Measurements from ENCODE around the gene EPB41L1.
A peak's percentile ranks its signal among the peaks of the same experiment; 100 is the strongest.

EPB41L1 gene

GRCh38 chr20:36231331-36231730, 76.8 kb downstream of the EPB41L1 start:
- TF ChIP-seq, protein P1, sequence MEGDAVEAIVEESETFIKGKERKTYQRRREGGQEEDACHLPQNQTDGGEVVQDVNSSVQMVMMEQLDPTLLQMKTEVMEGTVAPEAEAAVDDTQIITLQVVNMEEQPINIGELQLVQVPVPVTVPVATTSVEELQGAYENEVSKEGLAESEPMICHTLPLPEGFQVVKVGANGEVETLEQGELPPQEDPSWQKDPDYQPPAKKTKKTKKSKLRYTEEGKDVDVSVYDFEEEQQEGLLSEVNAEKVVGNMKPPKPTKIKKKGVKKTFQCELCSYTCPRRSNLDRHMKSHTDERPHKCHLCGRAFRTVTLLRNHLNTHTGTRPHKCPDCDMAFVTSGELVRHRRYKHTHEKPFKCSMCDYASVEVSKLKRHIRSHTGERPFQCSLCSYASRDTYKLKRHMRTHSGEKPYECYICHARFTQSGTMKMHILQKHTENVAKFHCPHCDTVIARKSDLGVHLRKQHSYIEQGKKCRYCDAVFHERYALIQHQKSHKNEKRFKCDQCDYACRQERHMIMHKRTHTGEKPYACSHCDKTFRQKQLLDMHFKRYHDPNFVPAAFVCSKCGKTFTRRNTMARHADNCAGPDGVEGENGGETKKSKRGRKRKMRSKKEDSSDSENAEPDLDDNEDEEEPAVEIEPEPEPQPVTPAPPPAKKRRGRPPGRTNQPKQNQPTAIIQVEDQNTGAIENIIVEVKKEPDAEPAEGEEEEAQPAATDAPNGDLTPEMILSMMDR (IDR thresholded peaks at IDR 0.05; ENCODE audit: poor library complexity, severe bottlenecking) = no peak
- H3K9me3 ChIP-seq (ENCODE audit: severe bottlenecking) = no peaks in the 10 kb centered on the region
- H3K4me3 ChIP-seq (ENCODE audit: severe bottlenecking) = no peak overlapping the region
- peak; percentile 77 for DNase-seq (ENCODE audit: low spot score)
- H3K27ac ChIP-seq (ENCODE audit: poor library complexity, severe bottlenecking) = no peak overlapping the region
- H3K4me1 ChIP-seq (ENCODE audit: insufficient read depth, poor library complexity, severe bottlenecking) = peaks cover 4% of the 10 kb centered on the region
- no peak for ATAC-seq (ENCODE audit: low read depth)
- no peaks in the 10 kb centered on the region for H3K36me3 ChIP-seq (ENCODE audit: low read depth)
- H3K27me3 ChIP-seq (ENCODE audit: insufficient read depth, poor library complexity, severe bottlenecking) = no peaks in the 10 kb centered on the region

- Histone ChIP-seq H3K4me1 (ENCODE audit: insufficient read depth, poor library complexity, severe bottlenecking) (peaks cover 19% of the 10 kb centered on the region), H3K36me3 (ENCODE audit: low read depth) (peaks cover 19% of the 10 kb centered on the region), H3K27me3 (ENCODE audit: insufficient read depth, poor library complexity, severe bottlenecking) (no peaks in the 10 kb centered on the region), H3K27ac (ENCODE audit: poor library complexity, severe bottlenecking) (no peak overlapping the region), H3K4me3 (ENCODE audit: severe bottlenecking) (no peak overlapping the region), H3K9me3 (ENCODE audit: severe bottlenecking) (no peaks in the 10 kb centered on the region)
- TF ChIP-seq, protein P1 (IDR thresholded peaks at IDR 0.05; ENCODE audit: poor library complexity, severe bottlenecking) = no peak
- DNase-seq (ENCODE audit: low spot score) = peak; percentile 50
- no peak for ATAC-seq (ENCODE audit: low read depth)
These were observed 80.3 kb downstream of the EPB41L1 start for GRCh38 chr20:36234771-36235320.

DNA sequence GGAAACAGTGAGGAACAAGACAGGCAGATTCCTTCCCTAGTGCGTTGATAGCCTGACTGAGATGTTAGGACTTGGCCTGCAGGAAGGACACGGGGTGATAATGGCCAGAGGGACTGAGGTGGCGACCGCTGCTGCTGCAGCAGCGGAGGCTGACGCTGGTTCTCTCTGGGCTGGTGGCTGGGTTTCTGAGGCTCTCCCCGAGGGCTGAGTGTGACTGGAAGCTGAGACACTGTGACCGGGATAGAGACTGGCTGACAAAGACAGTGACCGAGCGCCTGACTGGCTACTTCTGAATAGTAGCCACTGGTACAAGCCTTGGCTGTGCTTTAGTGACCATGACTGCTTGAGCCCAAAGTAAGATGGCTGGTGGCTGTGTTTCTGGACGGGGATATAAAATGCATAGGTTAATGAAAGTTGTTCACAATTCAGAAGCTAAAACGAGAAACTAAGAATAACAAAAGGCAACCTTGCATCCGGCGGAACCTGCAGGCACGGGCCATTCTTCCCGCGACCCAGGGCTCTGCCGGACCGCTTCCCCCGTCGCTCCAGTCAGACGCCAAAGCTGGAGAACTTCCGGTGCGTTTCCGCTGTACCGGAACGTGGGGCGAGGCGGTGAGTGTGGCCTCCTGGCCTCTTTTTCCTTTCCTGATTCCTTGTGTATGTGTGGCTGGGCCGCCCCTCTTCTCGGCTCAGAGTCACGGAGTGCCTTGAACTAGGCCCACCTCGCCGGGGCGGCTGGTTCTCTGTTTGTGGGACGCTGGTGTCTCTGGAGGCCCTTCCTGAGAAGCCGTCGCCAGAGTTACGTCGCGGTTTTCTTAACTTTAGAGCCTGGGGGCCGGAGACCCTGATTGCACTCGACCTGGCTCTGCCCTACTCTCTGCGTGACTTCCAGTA, 81.6 kb downstream of the EPB41L1 start, which contains the start of gene AAR2:
Gene AAR2, plus strand, starts transcription at position 587 of the 894 bp plus-strand sequence. CDS start 3,391 bp downstream, outside the sequence.
- Histone ChIP-seq H3K27me3 (ENCODE audit: insufficient read depth, poor library complexity, severe bottlenecking) (no peaks in the 10 kb centered on the region), H3K4me3 (ENCODE audit: severe bottlenecking) (peak within 1 kb of the TSS; percentile 77), H3K27ac (ENCODE audit: poor library complexity, severe bottlenecking) (peak within 1 kb of the TSS; percentile 22), H3K9me3 (ENCODE audit: severe bottlenecking) (no peaks in the 10 kb centered on the region), H3K36me3 (ENCODE audit: low read depth) (peaks cover 32% of the 10 kb centered on the region), H3K4me1 (ENCODE audit: insufficient read depth, poor library complexity, severe bottlenecking) (peaks cover 19% of the 10 kb centered on the region)
- DNase-seq (ENCODE audit: low spot score) (peak; percentile 95), ATAC-seq (ENCODE audit: low read depth) (peak; percentile 94)
- TF ChIP-seq, protein P1 (IDR thresholded peaks at IDR 0.05; ENCODE audit: poor library complexity, severe bottlenecking) = no peak

- no peaks in the 10 kb centered on the region for H3K27me3 ChIP-seq (ENCODE audit: insufficient read depth, poor library complexity, severe bottlenecking)
- peak; percentile 2; the same call in 2 of the 3 replicates for ATAC-seq (ENCODE audit: low read depth)
- no peaks in the 10 kb centered on the region for H3K9me3 ChIP-seq (ENCODE audit: severe bottlenecking)
- H3K27ac ChIP-seq (ENCODE audit: poor library complexity, severe bottlenecking) = peak overlapping the region; percentile 22
- peaks cover 19% of the 10 kb centered on the region for H3K4me1 ChIP-seq (ENCODE audit: insufficient read depth, poor library complexity, severe bottlenecking)
- H3K36me3 ChIP-seq (ENCODE audit: low read depth) = peaks cover 38% of the 10 kb centered on the region
- DNase-seq (ENCODE audit: low spot score) = no peak
- TF ChIP-seq, protein P1 (IDR thresholded peaks at IDR 0.05; ENCODE audit: poor library complexity, severe bottlenecking) = no peak
- H3K4me3 ChIP-seq (ENCODE audit: severe bottlenecking) = peak overlapping the region; percentile 77
These were observed 82.2 kb downstream of the EPB41L1 start for GRCh38 chr20:36236786-36237121.
